ENCODE data around the gene RHD.
"Not testable (repeated sequence)": the region's sequence is repeated elsewhere in the genome, so short reads cannot be mapped to it uniquely, and the experiment has no call there.

GRCh38 chr1:25293426-25293825 lies 21.1 kb downstream of the RHD start:
- TF ChIP-seq CTCF, POLR2AphosphoS5, POLR2A (IDR thresholded peaks at IDR 0.05): not testable (repeated sequence)

Data from sigmoid colon (tissue), 4 donors.